Measurements from ENCODE around the gene PILRB. TPM values are rescaled to one million over a fixed set of nuclear protein-coding genes. Genes with fewer than 3 reads are reported as not detected.
A peak's percentile ranks its signal among the peaks of the same experiment; 100 is the strongest.
"Not testable (repeated sequence)": the region's sequence is repeated elsewhere in the genome, so short reads cannot be mapped to it uniquely, and the experiment has no call there.

The PILRB gene
- total RNA-seq, 1 donor = 39.6 TPM

DNA sequence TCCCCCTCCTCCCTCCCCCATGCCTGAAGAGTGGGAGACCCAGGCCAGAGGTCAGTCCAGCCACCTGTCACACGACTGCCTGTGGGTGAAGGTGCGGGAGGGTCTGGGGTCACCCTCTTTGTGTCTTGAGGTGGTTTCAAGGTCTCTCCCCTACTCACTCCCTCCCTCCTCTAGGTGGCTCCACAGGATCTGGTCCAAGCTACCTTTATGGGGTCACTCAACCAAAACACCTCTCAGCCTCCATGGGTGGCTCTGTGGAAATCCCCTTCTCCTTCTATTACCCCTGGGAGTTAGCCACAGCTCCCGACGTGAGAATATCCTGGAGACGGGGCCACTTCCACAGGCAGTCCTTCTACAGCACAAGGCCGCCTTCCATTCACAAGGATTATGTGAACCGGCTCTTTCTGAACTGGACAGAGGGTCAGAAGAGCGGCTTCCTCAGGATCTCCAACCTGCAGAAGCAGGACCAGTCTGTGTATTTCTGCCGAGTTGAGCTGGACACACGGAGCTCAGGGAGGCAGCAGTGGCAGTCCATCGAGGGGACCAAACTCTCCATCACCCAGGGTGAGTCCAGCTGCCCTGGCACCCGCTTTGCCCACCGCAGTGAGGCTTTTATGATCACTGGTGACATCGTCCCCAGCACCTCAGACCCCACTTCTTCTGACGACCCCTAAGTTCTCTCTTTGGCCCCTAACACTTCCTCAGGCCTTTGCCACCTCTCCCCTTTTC, 16.1 kb downstream of the PILRB start:
- DNase-seq (ENCODE audit: low read depth in 2 of 3, low spot score in 2 of 3) = not testable (repeated sequence)

- DNase-seq (ENCODE audit: low read depth in 2 of 3, low spot score in 2 of 3) = no peak
Measured at GRCh38 chr7:100374601-100375000, 16.7 kb downstream of the PILRB start.

GRCh38 chr7:100376066-100376465, 18.1 kb downstream of the PILRB start:
- no peak for DNase-seq (ENCODE audit: low read depth in 2 of 3, low spot score in 2 of 3)

DNA sequence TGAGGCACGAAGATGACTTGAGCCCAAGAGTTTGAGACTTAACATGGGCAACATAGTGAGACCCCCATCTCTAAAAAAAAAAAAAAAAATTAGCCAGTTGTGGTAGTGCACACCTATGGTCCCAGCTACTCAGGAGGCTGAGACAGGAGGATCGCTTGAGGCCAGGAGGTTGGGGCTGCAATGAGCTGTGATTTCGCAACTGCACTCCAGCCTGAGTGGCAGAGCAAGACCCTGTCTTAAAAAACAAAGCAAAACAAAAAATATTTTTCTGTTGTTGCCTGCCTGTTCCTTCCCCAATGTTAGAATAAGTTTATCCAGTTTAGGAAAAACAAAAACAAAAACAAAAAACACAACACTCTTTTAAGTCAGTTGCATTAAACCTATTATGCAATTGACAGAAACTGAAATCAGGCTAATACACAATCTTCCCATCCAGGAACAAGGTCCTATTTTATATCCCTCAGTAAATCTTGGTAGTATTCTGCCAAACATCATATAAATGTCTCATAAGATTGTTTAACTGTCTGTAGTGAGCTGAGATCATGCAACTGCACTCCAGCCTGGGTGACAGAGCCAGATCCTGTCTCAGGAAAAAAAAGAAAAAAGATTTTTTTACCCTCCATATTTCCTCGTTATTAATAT, 20.3 kb downstream of the PILRB start:
- no peak for DNase-seq (ENCODE audit: low read depth in 2 of 3, low spot score in 2 of 3)

DNA sequence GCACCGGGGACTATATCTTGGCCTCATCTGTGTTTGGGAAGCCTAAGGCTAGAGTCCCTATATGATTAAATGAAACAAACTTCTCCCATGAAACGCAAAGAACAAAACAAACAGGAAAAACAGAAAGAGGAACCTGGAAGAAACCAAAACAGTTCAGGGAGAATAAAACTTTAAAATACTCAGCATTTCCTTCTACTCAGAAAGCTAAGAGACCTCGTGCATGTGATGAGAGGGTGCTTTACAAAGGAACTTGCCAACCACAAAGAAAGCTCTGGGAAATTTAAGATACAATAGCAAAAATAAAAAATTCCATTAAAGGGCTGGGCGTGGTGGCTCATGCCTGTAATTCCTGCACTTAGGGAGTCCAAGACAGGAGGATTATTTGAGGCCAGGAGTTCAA, 22.3 kb downstream of the PILRB start:
- no peak for DNase-seq (ENCODE audit: low read depth in 2 of 3, low spot score in 2 of 3)

DNA sequence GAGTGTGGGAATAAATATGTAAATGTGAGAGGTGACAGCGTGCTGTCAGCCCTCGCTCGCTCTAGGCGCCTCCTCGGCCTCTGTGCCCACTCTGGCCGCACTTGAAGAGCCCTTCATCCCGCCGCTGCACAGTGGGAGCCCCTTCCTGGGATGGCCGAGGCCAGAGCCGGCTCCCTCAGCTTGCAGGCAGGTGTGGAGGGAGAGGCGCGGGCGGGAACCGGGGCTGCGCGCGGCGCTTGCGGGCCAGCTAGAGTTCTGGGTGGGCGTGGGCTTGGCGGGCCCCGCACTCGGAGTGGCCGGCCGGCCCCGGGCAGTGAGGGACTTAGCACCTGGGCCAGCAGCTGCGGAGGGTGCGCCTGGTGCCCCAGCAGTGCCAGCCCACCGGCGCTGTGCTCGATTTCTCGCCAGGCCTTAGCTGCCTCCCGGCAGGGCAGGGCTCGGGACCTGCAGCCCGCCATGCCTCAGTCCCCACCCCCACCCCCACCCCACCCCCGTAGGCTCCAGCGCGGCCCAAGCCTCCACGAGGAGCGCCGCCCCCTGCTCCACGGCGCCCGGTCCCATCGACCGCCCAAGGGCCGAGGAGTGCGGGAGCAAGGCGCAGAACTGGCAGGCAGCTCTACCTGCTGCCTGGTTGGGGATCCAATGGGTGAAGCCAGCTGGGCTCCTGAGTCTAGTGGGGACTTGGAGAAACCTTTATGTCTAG, 23.8 kb downstream of the PILRB start:
- not testable (repeated sequence) for DNase-seq (ENCODE audit: low read depth in 2 of 3, low spot score in 2 of 3)

- DNase-seq (ENCODE audit: low read depth in 2 of 3, low spot score in 2 of 3) = not testable (repeated sequence)
Measured at GRCh38 chr7:100382234-100382853, 24.4 kb downstream of the PILRB start.

DNA sequence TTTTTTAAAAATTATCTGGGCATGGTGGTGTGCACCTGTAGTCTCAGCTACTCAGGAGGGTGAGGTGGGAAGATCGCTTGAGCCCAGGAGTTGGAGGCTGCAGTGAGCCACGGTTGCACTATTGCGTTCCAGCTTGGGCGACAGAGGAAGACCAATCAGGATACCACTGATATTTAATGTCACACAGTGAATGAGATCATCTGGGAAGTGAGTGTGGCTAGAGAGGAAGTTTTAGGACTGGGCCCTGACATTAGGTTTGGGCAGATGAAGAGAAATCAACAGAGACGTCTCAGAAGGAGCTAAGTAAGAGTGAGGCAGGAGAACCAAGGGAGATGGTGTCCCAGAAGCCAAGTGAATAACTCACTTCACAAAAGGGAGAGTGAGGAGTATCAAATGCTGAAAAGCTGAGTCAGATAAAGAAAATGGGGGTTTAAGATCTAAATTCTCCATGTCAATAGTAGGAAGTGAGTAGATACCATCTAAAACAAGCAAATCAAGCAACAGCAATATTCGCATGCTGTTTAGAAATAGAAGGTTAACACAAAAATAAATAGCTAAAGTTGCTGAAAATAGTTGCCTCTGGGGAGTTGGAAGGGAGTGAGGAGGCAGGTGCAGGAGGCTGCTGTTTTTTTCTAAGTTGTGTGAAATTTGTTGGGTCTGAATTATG, 26.8 kb downstream of the PILRB start:
- no peak for DNase-seq (ENCODE audit: low read depth in 2 of 3, low spot score in 2 of 3)

- no peak for DNase-seq (ENCODE audit: low read depth in 2 of 3, low spot score in 2 of 3)
Measured at GRCh38 chr7:100386940-100387339, 29.0 kb downstream of the PILRB start.

GRCh38 chr7:100387695-100388094, 29.8 kb downstream of the PILRB start:
- DNase-seq (ENCODE audit: low read depth in 2 of 3, low spot score in 2 of 3) = no peak

DNA sequence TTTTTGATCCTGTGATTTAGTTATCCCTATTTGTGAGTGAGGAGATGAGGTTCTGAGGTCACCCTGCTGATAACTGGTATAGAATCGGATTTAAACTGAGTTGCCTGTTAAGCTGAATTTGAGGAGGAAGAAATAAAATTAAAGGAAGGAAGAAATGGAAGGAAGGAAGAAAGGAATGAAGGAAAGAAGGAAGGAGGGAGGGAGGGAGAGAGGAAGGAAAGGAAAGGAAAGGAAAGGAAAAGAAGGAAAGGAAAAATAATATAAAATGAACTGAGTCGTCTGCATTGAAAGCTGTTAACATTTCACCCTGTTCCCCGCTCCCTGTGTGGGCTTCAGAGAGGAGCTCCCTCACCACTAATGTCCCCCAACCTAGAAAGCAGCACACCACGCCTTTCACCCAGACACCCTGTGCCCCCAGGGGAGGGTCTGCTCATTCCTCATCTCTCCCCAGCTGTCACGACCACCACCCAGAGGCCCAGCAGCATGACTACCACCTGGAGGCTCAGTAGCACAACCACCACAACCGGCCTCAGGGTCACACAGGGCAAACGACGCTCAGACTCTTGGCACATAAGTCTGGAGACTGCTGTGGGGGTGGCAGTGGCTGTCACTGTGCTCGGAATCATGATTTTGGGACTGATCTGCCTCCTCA, 31.6 kb downstream of the PILRB start:
- DNase-seq (ENCODE audit: low read depth in 2 of 3, low spot score in 2 of 3) = no peak

DNA sequence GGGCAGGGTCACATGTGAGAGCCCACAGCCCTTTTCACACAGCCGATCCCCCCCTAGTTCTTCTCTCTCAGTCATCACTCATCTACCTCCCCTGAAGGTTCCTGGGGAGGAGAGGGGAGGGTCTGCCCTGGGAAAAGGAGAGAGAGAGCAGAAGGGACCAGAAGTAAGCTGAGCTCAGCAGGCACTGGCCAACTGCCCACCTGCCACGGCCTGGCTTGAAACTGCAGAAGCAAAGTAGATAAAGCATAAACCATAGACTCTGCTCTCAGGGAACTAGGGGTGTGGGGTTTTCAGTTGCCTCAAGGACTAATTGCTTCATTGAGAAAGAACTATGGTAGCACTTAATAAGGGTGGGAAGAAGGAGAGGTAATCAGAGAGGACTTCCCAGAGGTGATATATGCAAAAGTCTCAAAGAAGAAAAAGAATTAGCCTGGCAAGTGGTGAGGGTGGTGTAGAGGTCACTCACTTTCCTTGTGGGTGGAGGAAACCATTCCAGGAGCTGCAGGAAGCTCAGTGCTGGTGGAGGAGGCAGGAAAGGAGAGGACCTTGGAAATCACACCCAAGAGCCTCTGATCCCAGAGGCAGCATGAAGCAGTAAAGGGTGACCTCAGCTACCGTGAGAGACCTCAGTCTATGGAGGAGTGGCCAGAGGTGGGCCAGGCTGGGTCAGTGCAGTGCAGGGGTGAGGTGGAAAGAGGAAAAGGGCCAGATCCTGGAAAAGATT, 32.5 kb downstream of the PILRB start:
- no peak for DNase-seq (ENCODE audit: low read depth in 2 of 3, low spot score in 2 of 3)

- DNase-seq (ENCODE audit: low read depth in 2 of 3, low spot score in 2 of 3) = no peak
Measured at GRCh38 chr7:100393233-100393905, 35.5 kb downstream of the PILRB start.

GRCh38 chr7:100394077-100394476, 36.2 kb downstream of the PILRB start:
- no peak for DNase-seq (ENCODE audit: low read depth in 2 of 3, low spot score in 2 of 3)

DNA sequence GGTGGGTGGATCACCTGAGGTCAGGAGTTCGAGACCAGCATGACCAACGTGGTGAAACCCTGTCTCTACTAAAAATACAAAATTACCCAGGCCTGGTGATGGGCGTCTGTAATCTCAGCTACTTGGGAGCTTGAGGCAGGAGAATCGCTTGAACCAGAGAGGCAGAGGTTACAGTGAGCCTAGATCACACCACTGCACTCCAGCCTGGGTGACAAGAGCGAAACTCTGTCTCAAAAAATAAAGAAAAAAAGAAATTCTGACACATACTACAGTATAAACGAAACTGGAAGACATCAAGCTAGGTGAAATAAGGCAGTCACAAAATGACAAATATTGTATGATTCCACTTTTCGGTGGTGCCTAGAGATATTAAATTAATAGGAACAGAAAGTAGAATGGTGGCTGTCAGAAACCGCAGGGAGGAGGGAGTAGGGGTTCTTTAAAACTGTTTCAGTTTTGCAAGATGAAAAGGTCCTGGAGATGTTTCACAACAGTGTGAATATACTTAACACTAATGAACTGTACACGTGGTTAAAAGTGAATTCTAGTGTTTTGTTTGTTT, 38.6 kb downstream of the PILRB start:
- DNase-seq (ENCODE audit: low read depth in 2 of 3, low spot score in 2 of 3) = peak in 1 of 3 donors; percentile 28

DNA sequence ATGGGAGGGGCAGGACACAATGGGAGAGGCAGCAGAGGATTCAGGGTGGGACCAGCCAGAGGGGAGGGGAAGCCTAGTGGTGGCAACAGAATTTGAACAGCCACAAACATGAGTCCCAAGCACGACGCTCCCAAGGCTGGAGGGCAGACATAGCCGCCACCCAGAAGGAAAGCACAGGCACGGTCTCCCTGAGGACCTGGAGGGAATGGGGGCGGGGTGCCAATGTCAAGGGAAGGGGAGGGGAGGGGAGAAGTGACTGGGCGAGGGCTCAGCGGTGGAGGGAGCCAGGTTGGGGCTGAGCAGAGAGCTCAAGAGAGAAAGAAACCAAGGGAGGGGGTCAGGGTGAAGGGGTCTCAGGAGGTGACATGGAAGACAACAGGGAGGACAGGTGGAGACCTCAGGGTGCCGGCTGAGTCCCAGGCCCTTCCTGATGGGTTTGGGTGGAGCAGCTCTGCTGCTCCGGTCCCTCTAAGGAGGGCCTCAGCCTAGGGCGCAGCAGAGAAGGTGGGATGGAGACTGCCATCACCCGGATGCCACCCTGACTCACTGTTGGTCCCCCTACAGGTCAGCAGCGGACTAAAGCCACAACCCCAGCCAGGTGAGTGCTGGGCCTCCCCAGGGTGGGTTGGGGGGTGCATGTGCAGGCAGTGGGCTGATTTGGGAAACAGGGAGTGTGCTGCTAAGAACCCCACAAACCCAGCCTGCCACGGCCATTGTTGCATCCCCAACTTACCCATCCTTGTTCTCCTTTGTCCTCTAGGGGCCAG, 39.6 kb downstream of the PILRB start:
- DNase-seq (ENCODE audit: low read depth in 2 of 3, low spot score in 2 of 3) = no peak

- DNase-seq (ENCODE audit: low read depth in 2 of 3, low spot score in 2 of 3) = no peak
Measured at GRCh38 chr7:100398239-100398638, 40.3 kb downstream of the PILRB start.

DNA sequence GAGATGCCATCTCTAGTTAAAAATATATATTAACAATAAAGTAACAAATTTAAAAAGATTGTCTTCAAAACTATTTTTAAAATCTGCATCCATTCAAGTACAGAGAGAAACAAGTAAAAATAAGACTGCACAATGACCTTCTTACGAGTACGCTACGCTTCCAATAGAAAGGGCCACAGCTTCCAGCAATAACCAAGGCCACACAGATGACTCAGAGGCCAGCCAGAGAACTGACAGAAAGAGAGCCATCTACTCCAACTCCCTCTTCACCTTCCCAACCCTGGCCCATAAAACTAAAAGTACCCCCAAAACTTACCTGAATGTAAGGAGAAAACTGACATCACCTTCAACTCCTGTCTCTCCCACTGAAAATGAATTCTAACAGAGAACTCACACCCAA, 42.1 kb downstream of the PILRB start:
- DNase-seq (ENCODE audit: low read depth in 2 of 3, low spot score in 2 of 3) = no peak
